ENCODE measurements around the gene CCSAP. TPM values are rescaled to one million over a fixed set of nuclear protein-coding genes. Genes with fewer than 3 reads are reported as not detected.

Gene CCSAP
- total RNA-seq, 4 donors from 2014 or later = 1.8 to 5.8 (median 2.8) TPM

DNA sequence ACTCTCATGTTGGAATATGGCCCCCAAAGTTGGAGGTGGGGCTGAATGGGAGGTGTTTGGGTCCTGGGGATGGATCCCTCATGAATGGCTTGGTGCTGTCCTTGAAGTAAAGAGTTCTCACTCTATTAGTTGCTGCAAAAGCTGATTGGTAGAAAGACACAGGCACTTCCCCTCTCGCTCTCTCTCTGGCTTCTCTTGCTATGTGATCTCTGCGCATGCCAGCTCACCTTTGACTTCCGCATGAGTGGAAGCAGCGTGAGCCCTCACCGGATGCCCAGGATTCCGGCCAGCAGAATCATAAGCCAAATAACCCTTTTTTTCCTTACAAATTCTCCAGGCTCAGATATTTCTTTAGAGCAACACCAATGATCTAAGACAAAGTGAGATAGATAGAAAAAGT is 20.9 kb upstream of the CCSAP start:
- H3K4me3 ChIP-seq = no peak overlapping the region
- no peak for TF ChIP-seq POLR2A (IDR thresholded peaks at IDR 0.05)
- TF ChIP-seq, protein P1, sequence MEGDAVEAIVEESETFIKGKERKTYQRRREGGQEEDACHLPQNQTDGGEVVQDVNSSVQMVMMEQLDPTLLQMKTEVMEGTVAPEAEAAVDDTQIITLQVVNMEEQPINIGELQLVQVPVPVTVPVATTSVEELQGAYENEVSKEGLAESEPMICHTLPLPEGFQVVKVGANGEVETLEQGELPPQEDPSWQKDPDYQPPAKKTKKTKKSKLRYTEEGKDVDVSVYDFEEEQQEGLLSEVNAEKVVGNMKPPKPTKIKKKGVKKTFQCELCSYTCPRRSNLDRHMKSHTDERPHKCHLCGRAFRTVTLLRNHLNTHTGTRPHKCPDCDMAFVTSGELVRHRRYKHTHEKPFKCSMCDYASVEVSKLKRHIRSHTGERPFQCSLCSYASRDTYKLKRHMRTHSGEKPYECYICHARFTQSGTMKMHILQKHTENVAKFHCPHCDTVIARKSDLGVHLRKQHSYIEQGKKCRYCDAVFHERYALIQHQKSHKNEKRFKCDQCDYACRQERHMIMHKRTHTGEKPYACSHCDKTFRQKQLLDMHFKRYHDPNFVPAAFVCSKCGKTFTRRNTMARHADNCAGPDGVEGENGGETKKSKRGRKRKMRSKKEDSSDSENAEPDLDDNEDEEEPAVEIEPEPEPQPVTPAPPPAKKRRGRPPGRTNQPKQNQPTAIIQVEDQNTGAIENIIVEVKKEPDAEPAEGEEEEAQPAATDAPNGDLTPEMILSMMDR (IDR thresholded peaks at IDR 0.05) = no peak
- no peaks in the 10 kb centered on the region for H3K36me3 ChIP-seq
- H3K9me3 ChIP-seq = no peaks in the 10 kb centered on the region
- no peak overlapping the region for H3K27ac ChIP-seq
- no peaks in the 10 kb centered on the region for H3K27me3 ChIP-seq
- no peaks in the 10 kb centered on the region for H3K4me1 ChIP-seq
- DNase-seq = no peak

DNA sequence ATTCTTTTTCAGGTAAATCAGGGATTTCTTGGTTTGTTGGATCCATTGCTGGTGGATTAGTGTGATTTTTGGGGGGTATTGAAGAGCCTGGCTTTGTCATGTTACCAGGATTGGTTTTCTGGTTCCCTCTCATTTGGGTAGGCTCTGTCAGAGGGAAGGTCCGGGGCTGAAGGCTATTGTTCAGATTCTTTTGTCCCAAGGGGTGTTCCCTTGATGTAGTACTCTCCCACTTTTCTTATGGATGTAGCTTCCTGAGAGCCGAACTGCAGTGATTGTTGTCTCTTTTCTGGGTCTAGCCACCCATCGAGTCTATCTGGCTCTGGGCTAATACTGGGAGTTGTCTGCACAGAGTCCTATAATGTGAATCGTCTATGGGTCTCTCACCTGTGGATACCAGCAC is 17.6 kb upstream of the CCSAP start:
- Histone ChIP-seq H3K36me3 (no peaks in the 10 kb centered on the region), H3K4me3 (no peak overlapping the region), H3K4me1 (no peaks in the 10 kb centered on the region), H3K9me3 (no peaks in the 10 kb centered on the region), H3K27ac (no peak overlapping the region), H3K27me3 (no peaks in the 10 kb centered on the region)
- TF ChIP-seq, protein P1 (IDR thresholded peaks at IDR 0.05) = no peak
- no peak for TF ChIP-seq POLR2A (IDR thresholded peaks at IDR 0.05)
- DNase-seq = no peak

DNA sequence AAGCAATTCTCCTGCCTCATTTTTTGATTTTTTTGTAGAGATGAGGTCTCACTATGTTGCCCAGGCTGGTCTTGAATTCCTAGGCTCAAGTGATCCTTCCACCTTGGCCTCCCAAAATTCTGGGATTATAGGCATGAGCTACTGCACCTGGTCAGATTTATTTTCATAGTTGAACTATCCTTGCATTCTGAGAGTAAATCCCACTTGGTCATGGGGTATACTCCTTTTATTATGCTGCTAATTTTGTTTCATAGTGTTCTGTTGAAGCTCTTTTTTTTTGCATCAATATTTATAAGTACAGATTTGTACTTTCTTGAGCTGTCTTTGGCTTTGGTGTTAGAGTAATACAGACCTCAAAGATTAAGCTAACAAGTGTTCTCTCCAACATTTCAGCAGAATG is 12.8 kb upstream of the CCSAP start:
- Histone ChIP-seq H3K4me1 (no peaks in the 10 kb centered on the region), H3K27me3 (no peaks in the 10 kb centered on the region), H3K9me3 (peaks cover 0 to 6% (median 0%) of the 10 kb centered on the region in 4 donors), H3K36me3 (no peaks in the 10 kb centered on the region), H3K27ac (no peak overlapping the region), H3K4me3 (no peak overlapping the region)
- TF ChIP-seq, protein P1 (IDR thresholded peaks at IDR 0.05) = no peak
- TF ChIP-seq POLR2A (IDR thresholded peaks at IDR 0.05) = no peak
- DNase-seq = no peak

DNA sequence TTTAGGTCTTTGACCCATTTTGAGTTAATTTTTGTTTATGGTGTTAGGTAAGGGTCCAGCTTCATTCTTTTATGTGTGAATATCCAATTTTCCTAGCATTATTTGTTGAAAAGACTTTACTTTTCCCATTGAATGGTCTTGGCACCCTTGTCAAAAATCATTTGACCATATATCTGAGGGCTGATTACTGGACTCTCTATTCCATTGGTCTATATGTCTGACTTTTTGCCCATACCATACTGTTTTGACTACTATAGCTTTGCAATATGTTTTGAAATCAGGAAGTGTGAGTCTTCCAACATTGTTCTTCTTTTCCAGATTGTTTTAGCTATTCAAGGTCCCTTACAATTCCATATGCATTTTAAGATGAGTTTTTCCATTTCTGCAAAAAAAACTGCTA is 11.4 kb upstream of the CCSAP start:
- peaks cover 0 to 6% (median 0%) of the 10 kb centered on the region in 4 donors for H3K9me3 ChIP-seq
- H3K27ac ChIP-seq = no peak overlapping the region
- no peak for DNase-seq
- H3K36me3 ChIP-seq = no peaks in the 10 kb centered on the region
- H3K4me1 ChIP-seq = no peaks in the 10 kb centered on the region
- H3K27me3 ChIP-seq = no peaks in the 10 kb centered on the region
- no peak overlapping the region for H3K4me3 ChIP-seq
- no peak for TF ChIP-seq POLR2A (IDR thresholded peaks at IDR 0.05)
- TF ChIP-seq, protein P1 (IDR thresholded peaks at IDR 0.05) = no peak

DNA sequence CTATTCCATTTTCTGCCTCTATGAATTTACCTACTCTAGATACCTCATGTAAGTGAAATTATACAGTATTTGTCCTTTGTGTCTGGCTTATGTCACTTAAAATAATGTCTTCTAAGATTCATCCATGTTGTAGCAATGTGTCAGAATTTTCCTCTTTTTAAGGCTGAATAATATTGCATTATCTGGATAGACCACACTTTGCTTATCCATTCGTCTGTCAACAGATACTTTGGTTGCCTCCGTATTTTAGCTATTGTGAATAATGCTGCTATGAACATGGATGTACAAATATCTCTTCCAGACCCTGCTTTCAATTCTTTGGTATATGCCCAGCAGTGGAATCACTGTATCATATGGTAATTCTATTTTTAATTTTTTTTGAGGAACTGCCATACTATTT is 10.1 kb upstream of the CCSAP start:
- Histone ChIP-seq H3K4me1 (no peaks in the 10 kb centered on the region), H3K27ac (no peak overlapping the region), H3K4me3 (no peak overlapping the region), H3K36me3 (no peaks in the 10 kb centered on the region), H3K9me3 (peaks cover 0 to 6% (median 0%) of the 10 kb centered on the region in 4 donors), H3K27me3 (no peaks in the 10 kb centered on the region)
- TF ChIP-seq POLR2A (IDR thresholded peaks at IDR 0.05) = no peak
- TF ChIP-seq, protein P1 (IDR thresholded peaks at IDR 0.05) = no peak
- no peak for DNase-seq

All from Peyer's patch (tissue), 4 donors.